Measurements from ENCODE around the gene ZNF846. TPM values are rescaled to one million over a fixed set of nuclear protein-coding genes. Genes with fewer than 3 reads are reported as not detected.
"Not testable (repeated sequence)": the region's sequence is repeated elsewhere in the genome, so short reads cannot be mapped to it uniquely, and the experiment has no call there.

The ZNF846 gene
- 27.9 TPM for total RNA-seq (ENCODE audit: insufficient read depth, low replicate concordance)

DNA sequence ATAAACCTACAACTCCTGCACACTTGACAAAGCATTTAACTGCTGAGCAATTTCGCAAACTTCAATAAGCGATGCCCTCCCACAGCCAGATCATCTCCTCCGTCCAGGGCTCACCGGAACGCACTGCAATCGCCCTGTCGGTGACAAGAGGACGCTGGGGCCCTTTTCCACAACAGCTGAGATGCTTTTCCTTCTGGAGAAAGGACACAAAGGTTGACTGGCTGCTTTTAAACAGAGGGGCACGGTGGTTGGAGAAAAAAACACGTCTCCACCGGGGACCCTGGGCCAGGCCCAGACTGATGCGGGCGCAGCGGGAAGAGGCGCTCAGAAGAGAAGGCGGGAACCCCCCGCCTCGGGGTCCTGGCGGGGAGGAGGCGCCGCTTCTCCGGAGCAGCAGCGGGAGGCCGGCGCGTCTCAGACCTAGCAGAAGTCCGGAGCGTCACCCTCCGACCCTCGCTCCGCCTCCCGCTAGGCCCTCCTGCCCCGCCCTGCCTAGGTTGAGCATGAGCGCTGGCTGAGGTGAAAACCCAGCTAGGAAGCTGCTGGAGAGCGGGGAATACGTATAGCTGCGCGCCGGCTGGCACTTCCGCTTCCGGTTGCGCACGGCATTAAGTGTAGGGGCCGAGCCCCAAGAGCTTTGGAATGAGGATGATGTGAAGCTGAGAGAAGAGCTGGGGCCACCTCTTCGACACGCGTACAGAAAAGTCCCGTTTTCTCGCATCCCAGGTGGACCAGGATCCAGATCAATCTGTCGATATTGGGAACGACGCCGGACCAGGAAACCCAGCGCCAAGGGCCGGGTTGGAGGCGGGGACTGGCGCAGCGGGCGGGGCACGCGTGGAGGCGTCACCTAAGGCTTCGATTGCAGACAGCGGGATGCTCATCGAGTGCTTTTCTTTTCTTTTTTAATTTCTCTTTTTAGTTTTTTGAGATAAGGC, at the start of gene ZNF846:
ZNF846 (minus strand) TSS at position 564 of the 938 bp plus-strand sequence. CDS start 3,788 bp downstream, outside the sequence.
- DNase-seq (ENCODE audit: low spot score), result peak; percentile 98

DNA sequence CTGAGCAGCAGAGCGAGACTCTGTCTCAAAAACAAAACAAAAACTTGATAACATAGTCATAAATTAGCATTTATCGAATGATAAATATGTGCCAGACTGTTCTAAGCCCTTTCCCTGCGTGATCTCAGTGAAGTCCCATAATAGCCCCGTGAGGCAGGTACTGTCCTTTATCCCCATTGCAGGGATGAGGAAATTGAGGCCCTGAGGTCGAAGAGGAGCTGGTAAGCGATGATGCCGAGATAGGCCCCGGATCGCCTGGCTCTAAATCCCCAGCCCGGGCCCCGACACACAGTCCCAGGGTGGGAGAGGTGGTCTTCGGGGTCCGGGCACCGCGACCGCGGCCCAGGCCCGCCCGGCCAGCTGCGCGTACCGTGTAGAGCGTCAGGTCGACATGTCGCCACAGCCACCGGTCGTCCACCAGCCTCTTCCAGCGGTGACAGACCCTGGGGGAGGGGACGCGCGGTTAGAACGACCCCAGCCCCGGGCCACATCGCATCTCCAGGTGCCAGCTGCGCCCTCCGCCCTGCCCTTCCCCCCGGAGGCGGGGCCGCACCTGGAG, 49.7 kb upstream of the ZNF846 start:
- DNase-seq (ENCODE audit: low spot score), result no peak

DNA sequence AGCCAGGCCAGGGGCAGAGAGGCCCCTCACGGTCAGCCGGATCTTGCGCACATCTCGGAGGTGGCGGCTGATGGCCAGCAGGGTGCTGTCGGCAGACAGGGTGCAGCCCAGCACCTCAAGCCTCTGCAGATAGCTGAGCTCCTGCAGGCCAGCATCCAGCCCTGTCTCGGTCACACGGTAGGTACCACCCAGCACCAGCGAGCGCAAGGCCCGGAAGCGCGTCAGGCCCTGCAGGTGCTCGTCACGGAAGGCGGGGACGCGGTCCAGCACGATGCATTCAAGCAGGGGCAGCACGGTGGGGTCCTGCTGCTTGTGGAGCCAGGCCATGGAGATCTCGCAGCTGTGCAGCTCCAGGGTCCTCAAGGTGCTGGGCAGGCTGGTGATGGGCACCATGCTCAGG, 42.6 kb upstream of the ZNF846 start:
- DNase-seq (ENCODE audit: low spot score), result no peak

DNA sequence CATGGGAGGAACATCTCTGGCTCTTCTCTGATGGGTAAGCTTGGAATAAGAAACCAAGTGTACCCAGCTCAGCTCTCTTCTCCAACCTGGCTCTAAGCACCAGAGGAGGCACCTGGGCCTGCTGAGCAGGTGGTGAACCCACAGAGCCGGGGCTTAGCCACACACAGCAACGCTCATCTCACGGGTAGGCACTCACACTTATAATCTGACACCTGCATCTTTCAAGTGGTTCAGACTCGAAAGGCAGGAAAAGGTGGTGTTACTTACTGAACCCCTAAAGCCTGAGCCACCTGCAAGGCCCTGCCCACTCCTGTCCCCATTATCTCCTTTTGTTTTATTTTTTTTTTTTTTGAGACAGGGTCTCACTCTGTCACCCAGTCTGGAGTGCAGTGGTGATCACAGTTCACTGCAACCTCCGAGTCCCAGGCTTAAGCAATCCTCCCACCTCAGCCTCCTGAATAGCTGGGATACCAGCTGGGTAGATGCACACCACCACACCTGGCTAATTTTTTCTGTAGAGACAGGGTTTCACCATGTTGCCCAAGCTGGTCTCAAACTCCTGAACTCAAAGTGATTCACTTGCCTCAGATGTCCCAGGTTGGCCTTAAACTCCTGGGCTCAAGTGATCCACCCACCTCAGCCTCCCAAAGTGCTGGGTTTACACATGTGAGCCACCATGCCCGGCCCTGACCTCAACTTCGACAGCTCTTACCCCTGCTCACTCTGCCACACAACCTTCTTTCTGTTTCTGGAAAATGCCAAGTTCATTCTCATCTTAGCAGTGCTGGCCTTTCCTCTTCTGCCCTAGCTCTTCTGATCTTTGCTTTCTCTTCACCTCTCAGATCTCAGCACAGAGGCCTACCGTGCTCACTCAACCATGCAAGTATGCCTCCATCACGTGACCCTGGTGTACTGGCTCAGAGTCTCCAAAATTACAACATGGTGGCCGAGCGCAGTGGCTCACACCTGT, 40.6 kb upstream of the ZNF846 start:
- DNase-seq (ENCODE audit: low spot score), result no peak

DNA sequence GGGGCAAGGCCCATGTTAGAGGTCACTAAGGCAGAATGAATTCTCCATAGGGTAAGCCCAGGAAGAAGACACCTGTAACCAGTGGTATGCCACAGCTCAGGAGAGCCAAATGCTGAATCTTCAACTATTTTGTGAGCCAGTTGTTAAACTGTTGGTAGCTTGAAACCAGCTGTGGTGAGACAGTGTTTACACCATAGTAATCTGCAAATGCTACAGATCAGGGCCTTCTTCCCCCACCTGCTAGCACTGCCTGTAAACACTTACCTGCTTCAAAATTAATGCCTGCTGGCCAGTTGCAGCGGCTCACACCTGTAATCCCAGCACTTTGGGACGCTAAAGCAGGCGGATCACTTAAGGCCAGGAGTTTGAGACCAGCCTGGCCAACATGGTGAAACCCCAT, 38.3 kb upstream of the ZNF846 start:
- no peak for DNase-seq (ENCODE audit: low spot score)

DNA sequence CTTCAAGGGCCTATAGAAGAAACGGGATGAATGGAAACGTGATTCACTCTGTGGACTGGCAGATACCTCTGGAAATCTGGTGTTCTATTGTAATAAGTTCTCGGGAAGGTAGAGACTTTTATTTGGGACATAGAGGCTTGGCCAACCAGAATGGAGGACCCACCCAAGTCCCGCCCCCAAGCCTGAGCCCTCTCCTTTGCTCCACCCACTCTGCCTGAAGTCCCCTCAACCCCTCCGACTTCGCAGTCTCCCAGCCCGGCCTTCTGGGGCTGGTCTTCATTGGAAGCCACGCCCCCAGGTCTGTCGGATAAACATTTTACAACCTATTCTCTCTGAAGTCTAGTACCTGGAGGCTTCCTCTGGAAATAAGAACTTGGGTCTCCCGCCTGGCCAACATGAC, 33.4 kb upstream of the ZNF846 start:
- no peak for DNase-seq (ENCODE audit: low spot score)

DNA sequence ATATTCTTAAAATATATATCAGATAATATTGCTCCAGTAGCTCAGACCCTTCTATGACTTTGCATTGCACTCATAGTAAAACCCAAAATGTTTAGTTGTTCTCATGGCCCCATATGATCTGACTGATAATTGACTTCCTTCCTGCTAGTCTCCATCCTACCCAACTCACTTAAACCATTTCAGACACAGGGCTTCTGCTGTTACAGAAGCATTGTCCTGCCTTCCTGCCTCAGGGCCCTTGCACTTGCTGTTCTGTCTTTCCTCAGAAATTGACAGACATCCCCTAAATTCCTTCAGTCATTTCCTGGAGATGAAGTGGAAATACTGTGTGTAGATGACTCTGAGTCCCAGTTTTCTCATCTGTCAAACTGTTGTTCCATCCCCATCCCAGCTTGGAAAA, 30.6 kb upstream of the ZNF846 start:
- no peak for DNase-seq (ENCODE audit: low spot score)

DNA sequence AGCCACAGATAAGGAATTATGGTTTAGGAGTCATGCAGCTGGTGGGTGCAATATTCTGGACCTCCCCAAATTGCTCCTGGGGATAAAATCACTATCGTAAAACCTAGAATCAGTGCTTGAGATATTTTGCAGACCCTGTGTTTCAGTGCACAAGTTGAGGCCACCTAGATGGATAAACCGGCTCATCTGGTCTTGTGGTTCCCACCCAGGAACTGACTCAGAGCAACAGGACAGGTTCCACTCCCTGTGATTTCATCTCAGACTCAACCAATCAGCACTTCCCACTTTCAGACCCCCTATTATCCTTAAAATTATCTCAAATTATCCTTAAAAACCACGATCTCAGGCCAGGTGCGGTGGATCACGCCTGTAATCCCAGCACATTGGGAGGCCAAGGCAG, 29.3 kb upstream of the ZNF846 start:
- DNase-seq (ENCODE audit: low spot score), result no peak

DNA sequence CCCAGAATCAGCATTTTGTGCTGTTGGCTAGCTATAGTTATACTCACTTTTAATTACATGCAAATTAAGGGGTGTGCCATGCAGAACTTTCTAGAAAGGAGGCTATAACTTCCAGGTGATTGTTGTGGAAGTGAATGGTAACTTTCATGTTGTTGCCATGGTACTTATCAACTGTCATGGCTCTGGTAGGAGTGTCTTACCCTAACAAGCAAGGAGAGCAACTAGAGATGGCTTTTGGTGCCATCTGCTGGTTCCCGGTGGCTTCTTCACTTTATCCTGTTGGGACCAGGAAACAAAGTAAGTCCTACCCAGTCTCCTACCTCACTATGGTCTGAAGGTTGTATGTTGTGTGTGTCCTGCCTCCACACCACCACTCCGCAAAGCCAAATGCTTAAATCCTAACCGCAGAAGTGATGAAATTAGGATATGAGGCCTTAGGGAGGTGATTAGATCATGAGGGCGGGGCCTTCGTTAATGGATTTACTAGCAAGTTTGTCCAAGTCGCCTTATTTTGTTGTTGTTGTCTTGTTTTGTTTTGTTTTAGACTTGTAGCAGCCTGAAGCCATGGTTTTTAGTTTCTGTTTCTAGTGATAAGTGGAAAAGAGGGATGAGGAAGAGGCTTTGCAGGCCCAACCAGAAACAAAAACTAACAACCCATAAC, 27.7 kb upstream of the ZNF846 start:
- DNase-seq (ENCODE audit: low spot score), result peak; percentile 95

DNA sequence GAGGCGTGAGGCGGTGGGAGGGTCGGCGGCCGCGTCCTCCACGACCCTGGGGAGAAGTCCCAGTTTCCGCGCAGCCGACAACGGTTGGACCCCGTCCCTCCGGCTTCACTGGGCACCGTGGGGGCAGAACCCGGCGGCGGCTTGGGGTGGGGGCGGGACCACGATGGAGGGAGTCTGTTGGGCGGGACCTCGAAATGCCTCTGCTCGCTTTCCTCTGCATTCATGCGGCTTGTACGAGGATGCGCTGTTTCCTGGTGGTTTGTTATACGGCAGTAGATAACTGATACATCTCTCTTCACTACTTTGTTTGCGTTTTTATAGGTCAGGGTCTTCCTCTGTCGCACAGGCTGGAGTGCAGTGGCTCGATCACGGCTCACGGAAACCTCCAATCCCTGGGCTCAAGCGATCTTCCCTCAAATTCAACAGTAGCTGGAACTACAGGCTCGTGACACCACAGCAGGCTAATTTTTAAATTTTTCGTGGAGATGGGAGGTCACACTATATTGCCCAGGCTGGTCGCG, 24.6 kb upstream of the ZNF846 start:
- DNase-seq (ENCODE audit: low spot score), result peak; percentile 69

DNA sequence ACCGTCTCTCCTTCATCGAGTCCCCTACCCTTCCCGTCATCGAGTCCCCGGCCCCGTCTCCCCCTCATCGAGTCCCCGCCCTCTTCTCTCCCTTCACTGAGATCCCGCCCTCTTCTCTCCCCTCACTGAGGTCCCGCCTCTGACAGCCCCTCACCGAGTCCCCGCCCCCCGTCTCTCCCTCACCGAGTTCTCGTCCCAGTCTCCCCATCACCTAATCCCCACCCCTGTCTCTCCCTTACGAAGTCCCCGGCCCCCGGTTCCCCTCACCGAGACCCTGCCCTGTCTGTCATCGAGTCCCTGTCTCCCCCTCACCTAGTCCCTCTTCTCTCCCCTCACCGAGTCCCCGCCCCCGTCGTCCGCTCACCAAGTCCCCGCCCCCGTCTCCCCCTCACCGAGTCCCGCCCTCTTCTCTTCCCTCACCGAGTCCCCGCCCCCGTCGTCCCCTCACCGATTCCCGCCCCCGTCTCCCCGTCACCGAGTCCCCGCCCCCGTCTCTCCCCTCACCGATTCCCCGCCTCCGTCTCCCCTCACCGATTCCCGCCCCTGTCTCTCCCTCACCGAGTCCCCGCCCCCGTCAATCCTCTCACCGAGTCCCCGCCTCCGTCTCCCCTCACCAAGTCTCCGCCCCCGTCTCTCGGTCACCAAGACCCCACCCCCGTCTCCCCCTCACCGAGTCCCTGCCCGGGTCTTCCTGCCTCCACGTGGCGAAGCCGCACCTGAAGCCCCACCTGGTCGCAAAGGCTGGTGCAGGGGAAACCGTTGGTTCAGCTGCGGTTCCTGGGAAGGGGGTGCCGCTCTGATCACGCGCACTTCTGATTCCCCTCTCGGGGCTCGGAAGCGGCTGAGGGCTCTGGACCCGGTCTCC, 23.9 kb upstream of the ZNF846 start:
- DNase-seq (ENCODE audit: low spot score), result peak; percentile 97

DNA sequence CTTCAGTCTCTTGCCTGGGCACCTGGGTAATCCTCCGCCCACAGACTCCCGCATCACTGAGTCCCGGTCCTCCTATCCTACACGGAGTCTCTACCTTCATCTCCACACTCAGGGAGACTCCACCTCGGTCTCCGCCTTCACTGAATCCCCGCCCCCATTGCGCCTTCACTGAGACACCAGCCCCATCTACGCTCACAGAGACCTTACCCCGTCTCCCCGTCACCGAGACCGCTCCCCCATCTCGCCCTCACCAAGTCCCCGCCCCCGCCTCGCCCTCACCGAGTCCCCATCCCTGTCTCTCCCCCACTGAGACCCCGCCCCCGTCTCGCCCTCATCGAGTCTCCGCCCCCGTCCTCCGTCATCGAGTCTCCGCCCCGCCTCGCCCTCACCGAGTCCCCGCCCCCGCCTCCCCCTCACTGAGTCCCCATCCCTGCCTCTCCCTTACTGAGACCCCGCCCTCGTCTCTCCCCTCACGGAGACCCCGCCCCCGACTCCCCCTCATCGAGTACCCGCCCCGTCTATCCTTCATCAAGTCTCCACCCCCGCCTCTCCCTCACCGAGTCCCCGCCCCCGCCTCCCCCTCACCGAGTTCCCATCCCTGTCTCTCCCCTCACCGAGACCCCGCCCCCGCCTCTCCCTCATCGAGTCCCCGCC, 23.1 kb upstream of the ZNF846 start:
- DNase-seq (ENCODE audit: low spot score), result no peak

DNA sequence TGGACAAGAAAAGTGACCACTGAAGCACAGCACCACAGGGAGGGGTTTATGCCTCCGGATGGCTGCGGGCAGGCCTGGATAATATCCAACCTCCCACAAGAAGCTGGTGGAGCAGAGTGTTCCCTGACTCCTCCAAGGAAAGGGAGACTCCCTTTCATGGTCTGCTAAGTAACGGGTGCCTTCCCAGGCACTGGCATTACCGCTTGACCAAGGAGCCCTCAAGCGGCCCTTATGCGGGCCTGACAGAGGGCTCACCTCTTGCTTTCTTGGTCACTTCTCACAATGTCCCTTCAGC, 22.5 kb upstream of the ZNF846 start:
- peak; percentile 40 for DNase-seq (ENCODE audit: low spot score)

DNA sequence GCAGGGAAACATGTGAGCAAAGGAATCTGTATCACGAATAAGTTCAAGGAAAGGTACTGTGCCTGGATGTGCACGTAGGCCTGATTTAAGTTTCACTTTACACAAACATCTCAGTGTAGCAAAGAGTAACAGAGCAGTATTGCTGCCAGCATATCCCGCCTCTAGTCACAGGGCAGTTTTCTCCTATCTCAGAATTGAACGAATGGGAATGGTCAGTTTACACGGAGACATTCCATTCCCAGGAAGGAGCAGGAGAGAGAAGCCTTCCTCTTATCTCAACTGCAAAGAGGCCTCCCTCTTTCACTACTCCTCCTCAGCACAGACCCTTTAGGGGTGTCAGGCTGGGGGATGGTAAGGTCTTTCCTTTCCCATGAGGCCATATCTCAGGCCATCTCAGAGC, 21.0 kb upstream of the ZNF846 start:
- peak; percentile 65 for DNase-seq (ENCODE audit: low spot score)

DNA sequence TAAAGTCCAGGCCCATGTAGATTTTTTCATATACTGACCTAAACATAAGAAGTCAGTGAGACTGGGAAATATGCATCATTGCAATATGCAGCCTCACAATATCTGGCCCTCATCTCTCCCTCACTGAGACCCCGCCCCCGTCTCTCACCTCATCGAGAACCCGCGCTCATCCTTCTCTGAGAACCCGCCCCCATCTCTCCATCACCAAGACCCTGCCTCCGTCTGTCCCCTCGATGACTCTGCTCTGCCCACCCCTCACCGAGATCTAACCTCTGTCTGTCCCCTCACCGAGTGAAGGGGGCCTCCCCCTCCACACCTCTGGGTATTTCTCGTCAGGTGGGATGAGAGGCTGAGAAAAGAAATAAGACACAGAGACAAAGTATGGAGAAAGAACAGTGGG, 20.5 kb upstream of the ZNF846 start:
- no peak for DNase-seq (ENCODE audit: low spot score)

DNA sequence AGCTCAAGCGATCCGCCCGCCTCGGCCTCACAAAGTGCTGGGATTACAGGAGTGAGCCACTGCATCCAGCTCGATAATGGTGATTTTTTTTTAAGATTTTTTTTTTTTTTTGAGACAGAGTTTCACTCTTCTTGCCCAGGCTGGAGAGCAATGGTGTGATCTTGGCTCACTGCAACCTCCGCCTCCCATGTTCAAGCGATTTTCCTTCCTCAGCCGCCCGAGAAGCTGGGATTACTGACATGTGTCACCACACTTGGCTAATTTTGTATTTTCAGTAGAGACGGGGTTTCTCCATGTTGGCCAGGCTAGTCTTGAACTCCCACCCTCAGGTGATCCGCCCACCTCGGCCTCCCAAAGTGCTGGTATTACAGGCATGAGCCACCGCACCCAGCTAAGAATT, 20.1 kb upstream of the ZNF846 start:
- DNase-seq (ENCODE audit: low spot score), result not testable (repeated sequence)

DNA sequence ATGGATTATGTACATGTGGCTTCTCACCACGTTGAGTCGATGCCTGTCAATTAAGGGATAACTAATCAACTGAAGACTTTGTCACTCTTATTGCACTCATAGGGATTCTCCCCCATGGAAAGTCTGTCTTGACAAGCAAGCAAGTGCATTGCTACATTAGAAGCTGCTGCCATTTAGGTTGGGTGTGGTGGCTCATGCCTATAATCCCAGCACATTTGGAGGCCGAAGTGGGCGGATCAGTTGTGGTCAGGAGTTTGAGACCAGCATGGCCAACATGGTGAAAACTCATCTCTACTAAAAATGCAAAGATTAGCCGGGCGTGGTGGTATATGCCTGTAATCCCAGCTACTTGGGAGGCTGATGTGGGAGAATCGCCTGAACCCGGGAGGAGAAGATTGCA, 18.3 kb upstream of the ZNF846 start:
- no peak for DNase-seq (ENCODE audit: low spot score)

DNA sequence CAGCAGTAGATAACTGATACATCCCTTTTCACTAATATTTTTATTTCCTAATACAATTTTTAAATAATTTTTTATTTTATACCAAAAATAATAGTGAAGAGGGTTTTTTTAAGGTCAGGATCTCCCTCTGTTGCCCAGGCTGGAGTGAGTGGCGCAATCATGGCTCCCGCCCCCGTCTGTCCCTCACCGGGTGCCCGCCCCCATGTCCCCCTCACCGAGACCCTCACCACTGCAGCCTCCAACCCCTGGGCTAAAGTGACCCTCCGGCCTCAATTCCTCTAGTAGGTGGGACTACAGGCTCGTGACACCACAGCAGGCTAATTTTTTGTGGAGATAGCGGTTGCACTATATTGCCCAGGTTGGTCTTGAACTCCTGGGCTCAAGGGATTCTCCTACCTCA, 17.8 kb upstream of the ZNF846 start:
- DNase-seq (ENCODE audit: low spot score), result no peak

DNA sequence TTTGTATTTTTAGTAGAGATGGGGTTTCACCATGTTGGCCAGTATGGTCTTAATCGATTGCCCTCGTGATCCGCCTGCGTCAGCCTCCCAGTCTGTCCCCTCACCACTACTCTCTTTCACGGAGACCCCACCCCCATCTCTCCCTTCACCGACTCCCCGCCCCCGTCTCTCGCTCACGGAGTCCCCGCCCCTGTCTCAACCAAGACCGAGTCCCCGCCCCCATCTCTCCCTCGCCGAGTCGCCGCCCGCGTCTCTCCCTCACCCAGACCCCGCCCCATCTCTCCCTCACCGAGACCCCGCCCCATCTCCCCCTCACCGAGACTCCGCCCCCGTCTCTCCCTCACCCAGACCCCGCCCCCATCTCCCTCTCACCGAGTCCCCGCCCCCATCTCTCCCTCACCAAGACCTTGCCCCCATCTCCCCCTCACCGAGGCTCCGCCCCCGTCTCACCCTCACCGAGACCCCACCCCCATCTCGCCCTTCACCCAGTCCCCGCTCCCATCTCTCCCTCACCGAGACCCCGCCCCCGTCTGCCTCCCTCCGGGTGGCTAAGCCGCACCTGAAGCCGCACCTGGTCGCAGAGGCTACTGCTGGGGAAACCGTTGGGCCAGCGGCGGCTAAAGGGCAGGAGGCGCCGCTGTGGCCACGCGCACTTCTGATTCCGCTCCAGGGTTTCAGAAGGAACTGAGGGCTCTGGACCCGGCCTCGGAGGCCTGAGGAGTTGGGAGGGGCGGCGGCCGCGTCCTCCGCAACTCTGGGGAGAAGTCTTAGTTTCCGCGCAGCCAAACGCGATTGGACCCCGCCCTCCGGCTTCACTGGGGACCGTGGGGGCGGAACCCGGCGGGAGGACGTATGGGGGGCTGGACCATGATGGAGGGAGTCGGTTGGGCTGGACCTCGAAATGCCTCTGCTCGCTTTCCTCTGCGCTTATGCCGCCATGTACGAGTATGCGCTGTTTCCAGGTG, 17.1 kb upstream of the ZNF846 start:
- DNase-seq (ENCODE audit: low spot score), result peak; percentile 97

All from umbilical cord (tissue), 2 donors.